Stomach (tissue), 9 donors: ENCODE data around the gene IFT57. TPM values are rescaled to one million over a fixed set of nuclear protein-coding genes. Genes with fewer than 3 reads are reported as not detected.

Source experiments
- DNase-seq, 2 donors: peaks; one replicate each; pipeline versions ENCODE4 v3.0.0 to v3.0.0-alpha.2; 2013 to 2019
- H3K27ac ChIP-seq, 5 donors: fragments of 200-600 bp in 4 of 5; sonication (generic) in 4 of 5; one replicate each; pipeline ENCODE4 v1.5.1; 2013 to 2019; ENCODE audit warnings: mild to moderate bottlenecking in 1 of 5, moderate library complexity in 1 of 5
- H3K27me3 ChIP-seq, 3 donors: fragments of 200-600 bp; sonication (generic); one replicate each; pipeline ENCODE4 v1.5.1; 2017 to 2019; ENCODE audit warnings: mixed run types in 1 of 3
- H3K36me3 ChIP-seq, 4 donors: fragments of 200-600 bp; sonication (generic); 1 replicate in 3 of 4; 2 replicates in 1 of 4; pipeline ENCODE4 v1.5.1; 2016 to 2019
- H3K4me1 ChIP-seq, 4 donors: fragments of 200-600 bp; sonication (generic); one replicate each; pipeline ENCODE4 v1.5.1; 2016 to 2019
- H3K4me3 ChIP-seq, 4 donors: fragments of 200-600 bp; sonication (generic) in 3 of 4; one replicate each; pipeline ENCODE4 v1.5.1; 2016 to 2019; ENCODE audit warnings: mild to moderate bottlenecking in 1 of 4
- H3K9me3 ChIP-seq, 4 donors: fragments of 200-600 bp; sonication (generic); one replicate each; pipeline ENCODE4 v1.5.1; 2016 to 2019
- EP300 ChIP-seq: sonication (generic); formaldehyde crosslinking; IDR thresholded peaks from one replicate; pipeline ENCODE4 v1.6.1; 2017; ENCODE audit warnings: antibody characterized with exemption
- POLR2A ChIP-seq, 4 donors: fragments of 450-650 bp; IDR thresholded peaks; one replicate each; pipeline ENCODE4 v1.6.1; 2016; ENCODE audit warnings: antibody characterized with exemption in 4 of 4, control low read depth in 2 of 4, mild to moderate bottlenecking in 1 of 4, moderate library complexity in 1 of 4
- POLR2AphosphoS5 ChIP-seq, 3 donors: sonication (generic); formaldehyde crosslinking; IDR thresholded peaks; one replicate each; pipeline ENCODE4 v1.6.1; 2016; ENCODE audit warnings: antibody characterized with exemption in 3 of 3
- WGBS, 5 donors: extraction: QIAGEN DNeasy Blood & Tissue Kit in 3 of 5; methylation state at CpG; one replicate each; pipeline versions ENCODE4 v1.1.5 to v1.1.7; 2013 to 2018; 5-methylcytosine and 5-hydroxymethylcytosine counted together
- intact Hi-C: fragments of 100-400 bp; cut with DNase I; formaldehyde crosslinking; loops from one replicate; pipeline ENCODE4 v1.15.1; 2023; ENCODE audit warnings: low total_unique reads
- polyA plus RNA-seq, 3 donors: library from polyadenylated mRNA; stranded (reverse); fragments of 200-250 nt; gene quantifications; one replicate each; pipeline ENCODE4 v1.2.3, GENCODE V29; 2013
- total RNA-seq, 5 donors: library from RNA; depleted of rRNA; stranded (reverse); fragments of >200 nt; gene quantifications; one replicate each; pipeline versions ENCODE4 v1.1.0 to v1.2.3, GENCODE V29; 2014 to 2016
- TF ChIP-seq, protein P1 (sequence below), 7 experiments: fragments of 450-650 bp in 4 of 7; fragments of 200-600 bp in 3 of 7; sonication (generic) in 3 of 7; IDR thresholded peaks; one replicate each; pipeline ENCODE4 v1.5.1; 2016 to 2019; ENCODE audit warnings: antibody characterized with exemption in 7 of 7, control low read depth in 2 of 7, mild to moderate bottlenecking in 1 of 7
- donor health status: healthy with polysubstance abuse.
- donor health status: Bipolar disorder and iron deficiency.
- donor health status: healthy.

IFT57 gene
- total and polyA plus RNA-seq, 8 donors = 15.6 to 118 (median 36.7) TPM

DNA sequence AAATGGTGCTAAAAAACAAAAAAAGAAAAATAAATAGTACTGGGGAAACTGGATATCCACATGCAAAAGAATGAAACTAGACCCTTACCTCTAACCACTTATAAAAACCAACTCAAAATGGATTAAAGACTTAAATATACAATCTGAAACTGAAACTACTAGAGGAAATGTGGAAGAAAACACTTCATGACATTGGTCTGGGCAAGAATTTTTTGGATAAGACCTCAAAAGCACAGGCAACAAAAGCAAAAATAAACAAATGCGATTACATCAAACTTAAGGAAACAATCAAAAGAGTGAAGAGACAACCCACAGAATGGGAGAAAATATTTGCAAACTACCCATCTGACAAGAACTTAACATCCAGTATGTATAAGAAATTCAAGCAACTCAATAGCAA lies 6.4 kb downstream of the IFT57 start:
- WGBS, 5 donors = 45 to 74% (median 68%) methylated on average over 1 of the region's 1 CpG
- Histone ChIP-seq H3K36me3 (peaks cover 0 to 44% (median 27%) of the 10 kb centered on the region in 4 donors), H3K27me3 (no peaks in the 10 kb centered on the region), H3K9me3 (no peaks in the 10 kb centered on the region), H3K4me3 (no peak overlapping the region), H3K4me1 (peaks cover 0 to 28% (median 11%) of the 10 kb centered on the region in 4 donors), H3K27ac (no peak overlapping the region)
- intact Hi-C loops = no loop called here
- TF ChIP-seq POLR2A (IDR thresholded peaks at IDR 0.05) = no peak
- no peak for TF ChIP-seq POLR2AphosphoS5 (IDR thresholded peaks at IDR 0.05)
- no peak for TF ChIP-seq EP300
- TF ChIP-seq, protein P1, sequence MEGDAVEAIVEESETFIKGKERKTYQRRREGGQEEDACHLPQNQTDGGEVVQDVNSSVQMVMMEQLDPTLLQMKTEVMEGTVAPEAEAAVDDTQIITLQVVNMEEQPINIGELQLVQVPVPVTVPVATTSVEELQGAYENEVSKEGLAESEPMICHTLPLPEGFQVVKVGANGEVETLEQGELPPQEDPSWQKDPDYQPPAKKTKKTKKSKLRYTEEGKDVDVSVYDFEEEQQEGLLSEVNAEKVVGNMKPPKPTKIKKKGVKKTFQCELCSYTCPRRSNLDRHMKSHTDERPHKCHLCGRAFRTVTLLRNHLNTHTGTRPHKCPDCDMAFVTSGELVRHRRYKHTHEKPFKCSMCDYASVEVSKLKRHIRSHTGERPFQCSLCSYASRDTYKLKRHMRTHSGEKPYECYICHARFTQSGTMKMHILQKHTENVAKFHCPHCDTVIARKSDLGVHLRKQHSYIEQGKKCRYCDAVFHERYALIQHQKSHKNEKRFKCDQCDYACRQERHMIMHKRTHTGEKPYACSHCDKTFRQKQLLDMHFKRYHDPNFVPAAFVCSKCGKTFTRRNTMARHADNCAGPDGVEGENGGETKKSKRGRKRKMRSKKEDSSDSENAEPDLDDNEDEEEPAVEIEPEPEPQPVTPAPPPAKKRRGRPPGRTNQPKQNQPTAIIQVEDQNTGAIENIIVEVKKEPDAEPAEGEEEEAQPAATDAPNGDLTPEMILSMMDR (IDR thresholded peaks at IDR 0.05) = no peak
- no peak for DNase-seq

DNA sequence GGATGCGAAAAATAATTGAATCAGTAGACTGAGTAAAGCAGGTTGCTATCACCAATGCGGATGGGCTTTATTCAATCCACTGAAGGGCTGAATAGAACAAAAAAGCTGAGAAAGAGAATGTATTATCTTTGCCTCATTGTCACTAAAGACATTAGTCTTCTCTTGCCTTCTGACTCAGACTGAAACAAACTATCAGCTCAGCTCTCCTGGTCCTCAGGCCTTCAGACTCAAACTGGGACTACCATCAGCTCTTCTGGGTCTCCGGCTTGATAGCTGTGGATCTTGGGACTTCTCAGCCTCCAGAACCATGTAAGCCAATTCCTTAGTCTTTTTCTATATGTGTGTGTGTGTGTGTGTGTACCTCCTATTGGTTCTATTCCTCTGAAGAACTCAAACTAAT lies 12.6 kb downstream of the IFT57 start:
- Histone ChIP-seq H3K27me3 (no peaks in the 10 kb centered on the region), H3K9me3 (no peaks in the 10 kb centered on the region), H3K36me3 (peaks cover 0 to 62% (median 45%) of the 10 kb centered on the region in 4 donors), H3K4me1 (no peaks in the 10 kb centered on the region), H3K27ac (no peak overlapping the region), H3K4me3 (no peak overlapping the region)
- no peak for DNase-seq
- no peak for TF ChIP-seq POLR2A (IDR thresholded peaks at IDR 0.05)
- no peak for TF ChIP-seq EP300
- TF ChIP-seq POLR2AphosphoS5 (IDR thresholded peaks at IDR 0.05) = no peak
- TF ChIP-seq, protein P1 (IDR thresholded peaks at IDR 0.05) = no peak
- WGBS, 5 donors = 81 to 98% (median 94%) methylated on average over 3 of the region's 3 CpGs
- intact Hi-C loops = no loop called here

DNA sequence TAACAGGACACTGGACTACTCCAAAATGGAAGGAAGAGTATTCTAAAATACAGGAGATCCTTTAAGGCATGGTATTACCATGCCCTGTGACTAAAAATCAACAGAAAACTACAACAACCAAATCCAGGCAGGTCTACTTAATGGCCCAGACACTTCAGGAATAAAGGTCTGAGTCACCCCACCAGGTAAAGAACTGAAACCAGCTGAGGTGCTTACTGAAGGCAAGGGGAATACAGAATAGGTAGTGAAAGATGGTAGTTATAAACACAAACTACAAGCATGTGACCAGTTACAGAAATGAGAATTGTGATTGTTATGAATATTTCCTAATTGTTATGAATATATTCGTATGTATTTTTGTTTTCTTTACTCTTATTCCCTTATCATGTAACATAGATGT lies 13.4 kb downstream of the IFT57 start:
- H3K36me3 ChIP-seq = peaks cover 0 to 66% (median 48%) of the 10 kb centered on the region in 4 donors
- intact Hi-C loops = no loop called here
- no peaks in the 10 kb centered on the region for H3K27me3 ChIP-seq
- no peak for TF ChIP-seq EP300
- TF ChIP-seq, protein P1 (IDR thresholded peaks at IDR 0.05) = no peak
- TF ChIP-seq POLR2AphosphoS5 (IDR thresholded peaks at IDR 0.05) = no peak
- no peak for TF ChIP-seq POLR2A (IDR thresholded peaks at IDR 0.05)
- H3K4me3 ChIP-seq = no peak overlapping the region
- H3K27ac ChIP-seq = no peak overlapping the region
- H3K4me1 ChIP-seq = no peaks in the 10 kb centered on the region
- WGBS, 5 donors = 91 to 96% (median 95%) methylated on average over 1 of the region's 1 CpG
- no peak for DNase-seq
- H3K9me3 ChIP-seq = no peaks in the 10 kb centered on the region

DNA sequence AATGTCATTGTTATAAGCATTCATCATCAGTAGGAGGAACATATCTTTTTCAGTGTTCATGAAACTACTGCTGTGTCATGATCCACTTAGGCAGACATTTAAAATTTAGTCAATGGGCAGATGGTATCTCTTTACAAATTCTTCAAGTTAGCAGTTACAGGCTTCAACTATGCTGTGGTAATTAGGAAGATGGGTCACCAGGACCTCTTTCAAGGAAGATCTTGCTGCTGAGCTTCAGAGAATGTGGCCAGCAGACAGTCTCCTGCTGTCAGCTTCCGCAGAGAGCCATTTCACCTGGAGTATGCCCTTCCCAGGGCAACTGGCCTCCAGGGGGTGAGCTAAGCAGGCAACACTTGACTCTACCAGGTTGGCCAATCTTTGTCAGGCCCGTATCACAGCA lies 19.4 kb downstream of the IFT57 start:
- no peak overlapping the region for H3K27ac ChIP-seq
- no peak overlapping the region for H3K4me3 ChIP-seq
- peaks cover 0 to 29% (median 14%) of the 10 kb centered on the region in 4 donors for H3K36me3 ChIP-seq
- intact Hi-C loops = no loop called here
- WGBS, 5 donors = 81 to 89% (median 82%) methylated on average over 2 of the region's 2 CpGs
- TF ChIP-seq POLR2A (IDR thresholded peaks at IDR 0.05) = no peak
- no peak for TF ChIP-seq EP300
- TF ChIP-seq POLR2AphosphoS5 (IDR thresholded peaks at IDR 0.05) = no peak
- TF ChIP-seq, protein P1 (IDR thresholded peaks at IDR 0.05) = no peak
- no peak for DNase-seq
- H3K9me3 ChIP-seq = no peaks in the 10 kb centered on the region
- no peaks in the 10 kb centered on the region for H3K27me3 ChIP-seq
- H3K4me1 ChIP-seq = no peaks in the 10 kb centered on the region
